Measurements from ENCODE around the gene ATP2B2.

The ATP2B2 gene

GRCh38 chr3:10395196-10395595 is 110.2 kb downstream of the ATP2B2 start:
- no peak for TF ChIP-seq CTCF (conservative IDR thresholded peaks at IDR 0.05; ENCODE audit: control insufficient read depth, insufficient read depth, low read depth, low read length)
- H3K4me3 ChIP-seq (ENCODE audit: control insufficient read depth, low read depth, low read length) = no peak overlapping the region
- DNase-seq (ENCODE audit: low read depth) = no peak

- H3K4me3 ChIP-seq (ENCODE audit: control insufficient read depth, low read depth, low read length) = no peak overlapping the region
Measured at GRCh38 chr3:10394491-10395025, 110.8 kb downstream of the ATP2B2 start.

GRCh38 chr3:10393514-10393913 is 111.9 kb downstream of the ATP2B2 start:
- TF ChIP-seq CTCF (conservative IDR thresholded peaks at IDR 0.05; ENCODE audit: control insufficient read depth, insufficient read depth, low read depth, low read length) = no peak
- DNase-seq (ENCODE audit: low read depth) = no peak
- no peak overlapping the region for H3K4me3 ChIP-seq (ENCODE audit: control insufficient read depth, low read depth, low read length)

More at GRCh38 chr3:10394491-10395025, 110.8 kb downstream of the ATP2B2 start:
- no peak for TF ChIP-seq CTCF (conservative IDR thresholded peaks at IDR 0.05; ENCODE audit: control insufficient read depth, insufficient read depth, low read depth, low read length)
- DNase-seq (ENCODE audit: low read depth) = no peak

- H3K4me3 ChIP-seq (ENCODE audit: control insufficient read depth, low read depth, low read length) = no peak overlapping the region
- DNase-seq (ENCODE audit: low read depth) = no peak
- no peak for TF ChIP-seq CTCF (conservative IDR thresholded peaks at IDR 0.05; ENCODE audit: control insufficient read depth, insufficient read depth, low read depth, low read length)
Measured at GRCh38 chr3:10392906-10393461, 112.4 kb downstream of the ATP2B2 start.

GRCh38 chr3:10392244-10392643 is 113.1 kb downstream of the ATP2B2 start:
- no peak for TF ChIP-seq CTCF (conservative IDR thresholded peaks at IDR 0.05; ENCODE audit: control insufficient read depth, insufficient read depth, low read depth, low read length)
- H3K4me3 ChIP-seq (ENCODE audit: control insufficient read depth, low read depth, low read length) = no peak overlapping the region
- DNase-seq (ENCODE audit: low read depth) = no peak

- no peak overlapping the region for H3K4me3 ChIP-seq (ENCODE audit: control insufficient read depth, low read depth, low read length)
- no peak for TF ChIP-seq CTCF (conservative IDR thresholded peaks at IDR 0.05; ENCODE audit: control insufficient read depth, insufficient read depth, low read depth, low read length)
- no peak for DNase-seq (ENCODE audit: low read depth)
Measured at GRCh38 chr3:10391391-10391790, 114.0 kb downstream of the ATP2B2 start.
